Esophagus squamous epithelium (tissue), 4 donors: ENCODE measurements around the gene AMMECR1.

ENCODE experiments used
- POLR2A ChIP-seq, 4 donors: fragments of 450-650 bp; IDR thresholded peaks; one replicate each; pipeline ENCODE4 v1.6.1; 2017; ENCODE audit warnings: antibody characterized with exemption in 4 of 4, mild to moderate bottlenecking in 4 of 4, moderate library complexity in 3 of 4
- TF ChIP-seq, protein P1 (sequence below), 6 experiments: fragments of 450-650 bp in 4 of 6; fragments of 200-600 bp in 2 of 6; sonication (generic) in 2 of 6; IDR thresholded peaks; one replicate each; pipeline ENCODE4 v1.5.1; 2016 to 2019; ENCODE audit warnings: antibody characterized with exemption in 6 of 6, mild to moderate bottlenecking in 4 of 6, moderate library complexity in 4 of 6

DNA sequence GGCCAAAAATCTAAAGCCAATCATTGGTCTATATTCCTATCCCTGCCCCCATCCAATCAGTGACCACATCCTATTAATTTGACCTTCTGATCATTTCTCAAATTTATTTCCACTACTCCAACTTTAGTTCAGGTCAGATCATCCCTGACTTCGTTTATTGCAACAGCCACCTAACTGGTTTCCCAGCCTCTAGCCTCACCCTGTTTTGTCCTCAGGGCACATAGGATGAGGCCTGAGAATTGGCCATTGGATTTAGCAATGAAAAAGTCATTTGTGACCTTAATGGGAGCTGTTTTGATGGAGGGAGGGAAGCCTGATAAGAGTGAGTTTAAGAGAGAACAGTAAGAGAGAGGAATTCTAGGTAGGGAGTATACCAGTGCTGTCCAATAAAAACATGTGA, 155.0 kb downstream of the AMMECR1 start:
- TF ChIP-seq, protein P1, sequence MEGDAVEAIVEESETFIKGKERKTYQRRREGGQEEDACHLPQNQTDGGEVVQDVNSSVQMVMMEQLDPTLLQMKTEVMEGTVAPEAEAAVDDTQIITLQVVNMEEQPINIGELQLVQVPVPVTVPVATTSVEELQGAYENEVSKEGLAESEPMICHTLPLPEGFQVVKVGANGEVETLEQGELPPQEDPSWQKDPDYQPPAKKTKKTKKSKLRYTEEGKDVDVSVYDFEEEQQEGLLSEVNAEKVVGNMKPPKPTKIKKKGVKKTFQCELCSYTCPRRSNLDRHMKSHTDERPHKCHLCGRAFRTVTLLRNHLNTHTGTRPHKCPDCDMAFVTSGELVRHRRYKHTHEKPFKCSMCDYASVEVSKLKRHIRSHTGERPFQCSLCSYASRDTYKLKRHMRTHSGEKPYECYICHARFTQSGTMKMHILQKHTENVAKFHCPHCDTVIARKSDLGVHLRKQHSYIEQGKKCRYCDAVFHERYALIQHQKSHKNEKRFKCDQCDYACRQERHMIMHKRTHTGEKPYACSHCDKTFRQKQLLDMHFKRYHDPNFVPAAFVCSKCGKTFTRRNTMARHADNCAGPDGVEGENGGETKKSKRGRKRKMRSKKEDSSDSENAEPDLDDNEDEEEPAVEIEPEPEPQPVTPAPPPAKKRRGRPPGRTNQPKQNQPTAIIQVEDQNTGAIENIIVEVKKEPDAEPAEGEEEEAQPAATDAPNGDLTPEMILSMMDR (IDR thresholded peaks at IDR 0.05), result no peak
- TF ChIP-seq POLR2A (IDR thresholded peaks at IDR 0.05), result no peak
